ENCODE results near the gene SCARB1.

- no peak for TF ChIP-seq POLR2A (IDR thresholded peaks at IDR 0.05; ENCODE audit: low read depth)
- no peak for TF ChIP-seq CTCF (IDR thresholded peaks at IDR 0.05)
Measured at GRCh38 chr12:124824195-124824594, 39.5 kb downstream of the SCARB1 start.

All from esophagus muscularis mucosa (tissue), 3 donors.